ENCODE measurements around the gene BCAT1.

The BCAT1 gene

GRCh38 chr12:24768415-24768814, 180.5 kb downstream of the BCAT1 start:
- no peak overlapping the region for H3K4me3 ChIP-seq (ENCODE audit: low read depth, low read length)
- no peak for DNase-seq (ENCODE audit: low read depth)
- TF ChIP-seq CTCF (IDR thresholded peaks at IDR 0.05; ENCODE audit: low read depth, low read length, missing control alignments), result no peak

DNA sequence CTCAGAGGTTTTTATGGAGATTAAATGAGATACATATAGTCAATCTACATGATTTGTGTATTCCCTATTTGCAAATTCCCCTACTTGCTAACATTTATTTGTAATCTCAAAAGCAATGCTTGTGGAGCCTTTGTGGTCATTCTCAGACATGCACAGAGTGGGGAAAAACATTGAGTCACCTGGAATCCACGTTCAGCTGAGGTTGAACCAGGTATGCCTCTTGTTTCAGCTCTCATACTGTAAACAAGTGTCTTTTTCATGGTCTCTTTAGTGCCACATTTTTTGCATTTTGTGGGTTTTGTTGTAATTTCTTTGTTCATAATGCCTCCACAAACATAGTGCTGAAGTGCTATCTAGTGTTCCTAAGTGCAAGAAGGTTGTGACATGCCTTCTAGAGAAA, 181.9 kb downstream of the BCAT1 start:
- H3K4me3 ChIP-seq (ENCODE audit: low read depth, low read length), result no peak overlapping the region
- TF ChIP-seq CTCF (IDR thresholded peaks at IDR 0.05; ENCODE audit: low read depth, low read length, missing control alignments), result no peak
- DNase-seq (ENCODE audit: low read depth), result no peak

DNA sequence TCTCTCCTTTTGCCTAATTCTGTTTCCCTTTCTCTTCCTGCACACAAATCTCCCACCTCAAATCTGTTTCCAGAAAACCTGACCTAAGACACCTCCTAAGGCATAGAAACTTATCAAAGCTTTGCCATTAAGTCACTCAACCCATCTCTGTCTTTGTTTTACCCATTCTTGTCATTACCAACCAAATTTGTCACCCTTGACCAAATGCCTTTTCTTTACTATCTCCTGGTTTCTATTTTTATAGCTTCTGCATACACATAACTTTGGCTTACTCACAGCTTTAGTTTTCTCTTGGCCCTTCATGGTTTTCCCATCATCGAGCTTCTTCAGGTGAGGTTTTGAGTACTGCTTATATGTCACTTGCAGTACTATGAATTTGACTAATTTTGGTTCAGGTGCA, 184.2 kb downstream of the BCAT1 start:
- DNase-seq (ENCODE audit: low read depth), result no peak
- no peak overlapping the region for H3K4me3 ChIP-seq (ENCODE audit: low read depth, low read length)
- TF ChIP-seq CTCF (IDR thresholded peaks at IDR 0.05; ENCODE audit: low read depth, low read length, missing control alignments), result no peak

- DNase-seq (ENCODE audit: low read depth), result no peak
- H3K4me3 ChIP-seq (ENCODE audit: low read depth, low read length), result no peak overlapping the region
- TF ChIP-seq CTCF (IDR thresholded peaks at IDR 0.05; ENCODE audit: low read depth, low read length, missing control alignments), result no peak
Measured at GRCh38 chr12:24760606-24761378, 188.1 kb downstream of the BCAT1 start.

GRCh38 chr12:24760162-24760561, 188.7 kb downstream of the BCAT1 start:
- H3K4me3 ChIP-seq (ENCODE audit: low read depth, low read length), result no peak overlapping the region
- TF ChIP-seq CTCF (IDR thresholded peaks at IDR 0.05; ENCODE audit: low read depth, low read length, missing control alignments), result no peak
- DNase-seq (ENCODE audit: low read depth), result no peak

Data from GM12864 (cell line).